Fibroblast of lung (primary cell): ENCODE data around the gene SH2D5. TPM values are rescaled to one million over a fixed set of nuclear protein-coding genes. Genes with fewer than 3 reads are reported as not detected.
A peak's percentile ranks its signal among the peaks of the same experiment; 100 is the strongest.

Source experiments
- DNase-seq, 2 donors: peaks; one replicate each; pipeline versions ENCODE4 v3.0.0 to v3.0.0-alpha.2; 2010; ENCODE audit warnings: low read depth in 2 of 2
- H2AFZ ChIP-seq: 2 replicates; pipeline ENCODE4 v1.5.1; 2012; ENCODE audit warnings: low read length, control low read depth, inconsistent platforms
- H3K27ac ChIP-seq: 2 replicates; pipeline ENCODE4 v1.5.1; 2011; ENCODE audit warnings: low read length, control low read depth; ENCODE audit not compliant: insufficient read depth
- H3K27me3 ChIP-seq: 2 replicates; pipeline ENCODE4 v1.5.1; 2011; ENCODE audit warnings: mild to moderate bottlenecking, low read length; ENCODE audit not compliant: control insufficient read depth, insufficient read depth
- H3K36me3 ChIP-seq: 2 replicates; pipeline ENCODE4 v1.5.1; 2011; ENCODE audit warnings: low read length; ENCODE audit not compliant: control insufficient read depth, insufficient read depth
- H3K4me1 ChIP-seq: 2 replicates; pipeline ENCODE4 v1.5.1; 2011; ENCODE audit warnings: low read length; ENCODE audit not compliant: control insufficient read depth, insufficient read depth; ENCODE audit errors: extremely low read depth
- H3K4me2 ChIP-seq: 2 replicates; pipeline ENCODE4 v1.5.1; 2011; ENCODE audit warnings: low read length, control low read depth; ENCODE audit not compliant: insufficient read depth; ENCODE audit errors: extremely low read depth
- H3K4me3 ChIP-seq, 4 experiments: fragments of 200-600 bp in 1 of 4; sonication (generic) in 1 of 4; replicated peaks in 1 of 4; 2 replicates each; pipeline ENCODE4 v1.5.1; 2011 to 2016; ENCODE audit warnings: low read length in 4 of 4, low read depth in 3 of 4, mild to moderate bottlenecking in 3 of 4, control low read depth in 2 of 4, inconsistent platforms in 1 of 4, mixed read lengths in 1 of 4; ENCODE audit not compliant: insufficient read depth in 1 of 4; ENCODE audit errors: control extremely low read depth in 1 of 4
- H3K79me2 ChIP-seq: 2 replicates; pipeline ENCODE4 v1.5.1; 2012; ENCODE audit warnings: mild to moderate bottlenecking, low read length, inconsistent platforms; ENCODE audit not compliant: control insufficient read depth, insufficient read depth
- H3K9ac ChIP-seq: 2 replicates; pipeline ENCODE4 v1.5.1; 2011; ENCODE audit warnings: mild to moderate bottlenecking, low read length, control low read depth; ENCODE audit not compliant: insufficient read depth
- H3K9me3 ChIP-seq: 2 replicates; pipeline ENCODE4 v1.5.1; 2012; ENCODE audit warnings: low read depth, low read length; ENCODE audit not compliant: control insufficient read depth, insufficient read depth
- H4K20me1 ChIP-seq: 2 replicates; pipeline ENCODE4 v1.5.1; 2011; ENCODE audit warnings: low read length; ENCODE audit not compliant: control insufficient read depth, insufficient read depth; ENCODE audit errors: extremely low read depth
- CTCF ChIP-seq, 2 donors: IDR thresholded peaks in 1 of 2; conservative IDR thresholded peaks in 1 of 2; 1 replicate in 1 of 2; 2 replicates in 1 of 2; pipeline ENCODE4 v1.5.1; 2011 to 2012; ENCODE audit warnings: low read length in 2 of 2, control low read depth in 1 of 2, inconsistent platforms in 1 of 2, low read depth in 1 of 2, mild to moderate bottlenecking in 1 of 2
- EZH2 ChIP-seq: IDR thresholded peaks from 2 replicates; pipeline ENCODE4 v1.5.1; 2012; ENCODE audit warnings: low read length, control low read depth, mild to moderate bottlenecking; ENCODE audit errors: missing control alignments
- polyA plus RNA-seq, 2 donors: library from polyadenylated mRNA; depleted of rRNA in 1 of 2; stranded (reverse) in 1 of 2; unstranded in 1 of 2; fragments of >200 nt; gene quantifications; 2 replicates each; pipeline ENCODE4 v1.2.1, GENCODE V29; 2011 to 2012; ENCODE audit warnings: missing spikeins in 1 of 2
- total RNA-seq: library from RNA; depleted of rRNA; stranded (reverse); fragments of >200 nt; gene quantifications from 2 replicates; pipeline ENCODE4 v1.2.1, GENCODE V29; 2014

Gene SH2D5
- total and polyA plus RNA-seq, 2 donors (not counting 1 experiment from before 2014, with no cell fraction given): 3.6 to 5.0 TPM

GRCh38 chr1:20699558-20699957 is 32.9 kb downstream of the SH2D5 start:
- H3K27me3 ChIP-seq: no peaks in the 10 kb centered on the region
- no peak for TF ChIP-seq EZH2
- TF ChIP-seq CTCF (conservative IDR thresholded peaks at IDR 0.05 in 1 of 2, IDR thresholded peaks at IDR 0.05 in 1 of 2; ENCODE audit: low read depth in 1 of 2, low read length in 2 of 2): no peak
- peaks cover 17% of the 10 kb centered on the region for H3K4me1 ChIP-seq
- no peak overlapping the region for H3K27ac ChIP-seq
- no peak overlapping the region for H3K4me3 ChIP-seq
- H3K9me3 ChIP-seq: no peaks in the 10 kb centered on the region
- H3K9ac ChIP-seq: no peak overlapping the region
- H3K79me2 ChIP-seq: no peaks in the 10 kb centered on the region
- no peak for DNase-seq
- H3K4me2 ChIP-seq: no peak overlapping the region
- no peaks in the 10 kb centered on the region for H3K36me3 ChIP-seq
- H2AFZ ChIP-seq: no peak overlapping the region
- H4K20me1 ChIP-seq: no peaks in the 10 kb centered on the region

- Histone ChIP-seq H4K20me1 (no peaks in the 10 kb centered on the region), H3K9me3 (no peaks in the 10 kb centered on the region), H3K4me3 (no peak overlapping the region), H2AFZ (no peak overlapping the region), H3K27ac (peak overlapping the region; percentile 48), H3K9ac (no peak overlapping the region), H3K4me2 (peak overlapping the region; percentile 79), H3K4me1 (peaks cover 17% of the 10 kb centered on the region), H3K36me3 (no peaks in the 10 kb centered on the region), H3K79me2 (no peaks in the 10 kb centered on the region), H3K27me3 (no peaks in the 10 kb centered on the region)
- TF ChIP-seq EZH2 (no peak), CTCF (conservative IDR thresholded peaks at IDR 0.05 in 1 of 2, IDR thresholded peaks at IDR 0.05 in 1 of 2; ENCODE audit: low read depth in 1 of 2, low read length in 2 of 2) (no peak)
- DNase-seq: peak; percentile 34 to 89
These were observed 34.1 kb downstream of the SH2D5 start for GRCh38 chr1:20698195-20698910.

- DNase-seq: no peak
- Histone ChIP-seq H3K4me3 (peak overlapping the region in 1 of 4 experiments; percentile 61), H4K20me1 (no peaks in the 10 kb centered on the region), H3K4me1 (peaks cover 17% of the 10 kb centered on the region), H3K9ac (no peak overlapping the region), H2AFZ (no peak overlapping the region), H3K27me3 (no peaks in the 10 kb centered on the region), H3K9me3 (no peaks in the 10 kb centered on the region), H3K27ac (no peak overlapping the region), H3K36me3 (no peaks in the 10 kb centered on the region), H3K79me2 (no peaks in the 10 kb centered on the region), H3K4me2 (peak overlapping the region; percentile 59)
- TF ChIP-seq CTCF (conservative IDR thresholded peaks at IDR 0.05 in 1 of 2, IDR thresholded peaks at IDR 0.05 in 1 of 2; ENCODE audit: low read depth in 1 of 2, low read length in 2 of 2): no peak
- no peak for TF ChIP-seq EZH2
These were observed 34.9 kb downstream of the SH2D5 start for GRCh38 chr1:20697563-20697962.
